ENCODE results near the gene MAG.

- TF ChIP-seq CTCF (IDR thresholded peaks at IDR 0.05), result no peak
- TF ChIP-seq POLR2A (IDR thresholded peaks at IDR 0.05), result no peak
- TF ChIP-seq POLR2AphosphoS5 (IDR thresholded peaks at IDR 0.05), result no peak
Measured at GRCh38 chr19:35321291-35321690, 29.3 kb downstream of the MAG start.

All from breast epithelium (tissue), 3 donors.